Jurkat, Clone E6-1 (cell line): ENCODE results near the gene MYOCOS.
"Not testable (repeated sequence)": the region's sequence is repeated elsewhere in the genome, so short reads cannot be mapped to it uniquely, and the experiment has no call there.

Source experiments
- DNase-seq: peaks from one replicate; pipeline ENCODE4 v3.0.0-alpha.2; 2011; ENCODE audit warnings: low read depth, low spot score
- H3K4me3 ChIP-seq: 2 replicates; pipeline ENCODE4 v1.5.1; 2011; ENCODE audit warnings: mild to moderate bottlenecking, low read length, control low read depth, moderate library complexity

The MYOCOS gene

DNA sequence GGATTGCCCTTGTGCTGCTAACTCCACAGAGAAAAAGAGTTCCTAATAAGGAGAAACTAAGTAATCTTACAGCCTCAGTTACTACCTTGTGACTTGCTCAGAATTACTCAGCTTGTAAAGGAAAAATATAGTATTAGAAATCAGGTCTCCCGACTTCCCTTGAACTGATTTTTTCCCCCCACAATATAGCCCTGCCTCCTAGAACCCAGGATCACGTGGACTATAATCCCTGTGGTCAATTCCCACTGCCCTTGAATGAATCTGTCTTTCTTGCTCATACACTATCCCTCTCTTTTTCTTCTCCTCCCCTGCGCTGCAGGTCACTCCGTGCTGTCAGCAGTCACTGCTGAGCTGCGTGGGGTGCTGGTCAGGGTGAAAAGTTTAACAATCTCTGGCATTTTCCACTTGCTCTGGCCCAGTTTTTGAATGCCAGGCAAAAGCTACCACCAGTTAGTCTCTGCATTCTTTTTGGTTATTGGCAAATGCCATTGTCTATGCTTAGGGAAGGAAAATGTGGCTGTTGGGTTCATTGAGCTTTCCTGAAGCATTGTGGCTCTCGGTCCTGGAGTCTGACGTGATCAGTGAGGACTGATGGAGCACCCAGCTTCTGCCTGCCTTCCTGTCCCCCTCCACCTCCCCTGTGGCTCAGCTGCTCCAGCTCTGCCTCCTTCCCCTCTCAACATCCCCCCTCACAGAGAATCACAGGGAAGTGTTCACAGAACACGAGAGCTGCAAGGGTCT lies 32.3 kb downstream of the MYOCOS start:
- DNase-seq: no peak
- no peak overlapping the region for H3K4me3 ChIP-seq

DNA sequence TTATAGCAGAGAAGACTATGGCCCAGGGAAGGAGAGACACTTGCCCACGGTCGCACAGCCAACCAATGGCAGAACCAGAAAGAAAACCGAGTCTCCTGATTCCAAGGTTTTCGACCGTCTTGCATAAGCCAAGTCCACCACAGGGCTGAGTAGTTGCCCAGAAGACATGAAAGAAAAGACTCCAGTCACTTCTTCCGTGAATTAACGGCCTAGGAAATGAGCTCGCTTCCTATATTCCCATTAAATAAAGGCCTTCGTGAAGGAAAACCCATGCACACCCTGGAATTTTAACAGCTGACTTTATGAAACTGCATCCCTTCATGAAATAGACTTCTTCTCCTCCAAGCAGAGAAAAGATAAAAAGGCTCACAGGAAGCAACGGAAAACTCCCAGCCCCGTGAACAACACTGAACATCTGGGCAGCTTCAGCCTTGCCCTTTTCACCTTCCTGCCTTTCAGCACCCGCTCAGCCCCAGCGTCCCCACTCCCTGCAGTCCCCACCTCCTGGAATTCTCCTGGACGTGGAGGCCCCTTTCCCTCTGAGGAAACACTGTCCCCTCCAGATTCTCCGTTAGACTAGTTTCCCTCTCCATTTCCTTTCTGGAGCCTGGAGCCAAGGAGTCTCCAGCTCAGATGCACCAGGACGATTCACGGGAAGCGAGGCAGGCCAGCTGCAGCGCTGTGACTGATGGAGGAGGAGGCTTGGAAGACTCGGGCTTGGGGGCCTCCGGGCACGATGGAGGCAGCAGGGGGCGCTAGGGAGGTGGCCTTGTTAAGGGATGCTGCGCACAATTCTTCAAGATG lies 33.1 kb downstream of the MYOCOS start:
- peak; percentile 27 for DNase-seq

DNA sequence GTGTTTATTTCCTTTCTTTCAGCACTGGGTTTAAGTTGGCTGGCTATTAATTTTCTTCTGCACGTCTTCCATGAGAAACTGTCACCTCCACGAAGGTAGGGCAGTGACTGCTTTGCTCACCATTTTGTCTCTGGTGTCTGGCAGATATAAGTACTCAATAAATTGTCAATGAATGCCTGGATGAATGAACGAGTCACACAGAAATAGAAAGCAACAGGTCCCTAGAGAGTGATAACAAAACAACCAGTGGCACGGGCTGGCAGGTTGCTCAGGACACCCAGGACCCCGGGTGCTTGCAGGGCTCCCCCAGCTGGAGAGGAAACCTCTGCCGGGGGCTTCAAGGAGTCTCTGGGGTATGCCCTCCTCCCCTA lies 33.7 kb downstream of the MYOCOS start:
- H3K4me3 ChIP-seq: no peak overlapping the region
- no peak for DNase-seq

More for the DNA sequence above, 33.1 kb downstream of the MYOCOS start:
- H3K4me3 ChIP-seq: no peak overlapping the region

DNA sequence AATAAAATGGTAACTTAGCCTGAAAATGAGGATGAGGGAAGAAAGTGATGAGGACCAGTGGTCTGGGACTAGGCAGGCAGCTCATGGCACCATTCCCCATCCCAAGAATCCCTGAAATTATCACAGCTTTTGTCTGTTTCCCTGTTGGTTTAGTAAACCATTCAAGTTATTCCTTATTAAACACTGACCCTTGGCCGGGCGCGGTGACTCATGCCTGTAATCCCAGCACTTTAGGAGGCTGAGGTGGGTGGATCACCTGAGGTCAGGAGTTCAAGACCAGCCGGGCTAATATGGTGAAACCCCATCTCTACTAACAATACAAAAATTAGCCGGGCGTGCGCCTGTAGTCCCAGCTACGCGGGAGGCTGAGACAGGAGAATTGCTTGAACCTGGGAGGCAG lies 34.2 kb downstream of the MYOCOS start:
- DNase-seq, H3K4me3 ChIP-seq: not testable (repeated sequence)

DNA sequence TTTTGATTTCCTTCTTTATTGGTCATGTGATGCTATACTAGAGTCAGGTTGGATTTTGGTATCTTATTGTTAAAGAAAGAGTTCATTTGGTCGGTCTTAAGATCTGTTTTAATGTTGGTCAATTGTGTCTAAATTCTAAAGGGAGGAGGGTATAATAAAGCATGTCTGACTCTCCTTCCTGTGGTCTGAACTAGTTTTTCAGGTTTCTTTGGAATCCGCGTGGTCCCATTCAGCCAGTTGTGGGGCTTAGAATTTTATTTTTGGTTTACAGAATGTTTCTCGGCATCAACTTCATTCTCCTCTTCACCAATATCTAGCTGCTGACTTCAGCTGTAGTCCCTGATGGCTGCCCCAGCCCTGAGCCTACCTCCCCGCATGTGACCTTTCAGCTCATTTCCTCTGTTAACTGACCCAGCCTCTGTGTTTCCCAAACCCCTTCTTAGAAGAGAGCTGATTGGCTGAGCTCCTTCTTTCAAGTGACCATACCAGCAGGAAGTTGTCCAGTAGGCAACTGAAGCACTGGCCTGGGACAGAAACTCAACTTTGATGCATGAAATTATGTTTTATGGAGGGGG lies 39.1 kb downstream of the MYOCOS start:
- no peak overlapping the region for H3K4me3 ChIP-seq
- DNase-seq: no peak

DNA sequence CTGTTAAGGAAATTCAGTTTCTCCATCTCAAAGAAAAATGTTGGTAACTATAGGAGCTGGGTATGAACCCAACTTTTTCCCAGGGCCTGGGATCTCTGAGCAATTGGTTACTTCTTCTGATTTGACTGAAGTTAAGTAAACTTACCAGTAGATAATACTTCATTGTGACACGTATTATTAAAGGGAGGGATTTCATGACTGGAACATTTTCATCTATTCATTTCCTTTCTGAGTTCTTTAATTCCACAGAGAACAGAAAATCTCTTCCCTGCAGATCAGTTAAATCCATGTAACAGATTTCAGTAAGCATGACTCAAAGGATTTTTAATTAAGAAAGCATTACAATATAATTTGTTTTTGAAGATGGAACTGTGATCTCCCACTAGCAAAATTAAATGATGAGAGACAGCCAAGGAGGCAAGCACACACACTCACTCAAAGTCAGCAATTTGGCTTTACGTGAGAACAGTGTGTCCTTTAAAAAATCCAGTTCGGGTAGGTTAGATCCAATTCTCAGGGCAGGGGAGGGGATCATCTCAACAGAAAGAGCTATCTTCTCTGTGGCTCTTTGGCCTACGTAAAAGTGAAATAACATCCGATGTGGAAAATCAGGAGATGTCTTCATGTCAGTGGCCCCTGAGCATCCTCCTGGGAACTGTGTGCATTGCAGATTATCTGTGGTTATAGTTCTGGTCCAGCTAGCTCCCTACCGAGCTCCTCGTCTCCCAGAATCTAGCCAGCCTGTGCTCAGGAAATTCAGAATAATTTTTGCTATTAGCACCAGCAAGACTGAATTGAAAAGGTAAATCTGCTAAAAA lies 41.2 kb downstream of the MYOCOS start:
- DNase-seq: no peak
- no peak overlapping the region for H3K4me3 ChIP-seq

DNA sequence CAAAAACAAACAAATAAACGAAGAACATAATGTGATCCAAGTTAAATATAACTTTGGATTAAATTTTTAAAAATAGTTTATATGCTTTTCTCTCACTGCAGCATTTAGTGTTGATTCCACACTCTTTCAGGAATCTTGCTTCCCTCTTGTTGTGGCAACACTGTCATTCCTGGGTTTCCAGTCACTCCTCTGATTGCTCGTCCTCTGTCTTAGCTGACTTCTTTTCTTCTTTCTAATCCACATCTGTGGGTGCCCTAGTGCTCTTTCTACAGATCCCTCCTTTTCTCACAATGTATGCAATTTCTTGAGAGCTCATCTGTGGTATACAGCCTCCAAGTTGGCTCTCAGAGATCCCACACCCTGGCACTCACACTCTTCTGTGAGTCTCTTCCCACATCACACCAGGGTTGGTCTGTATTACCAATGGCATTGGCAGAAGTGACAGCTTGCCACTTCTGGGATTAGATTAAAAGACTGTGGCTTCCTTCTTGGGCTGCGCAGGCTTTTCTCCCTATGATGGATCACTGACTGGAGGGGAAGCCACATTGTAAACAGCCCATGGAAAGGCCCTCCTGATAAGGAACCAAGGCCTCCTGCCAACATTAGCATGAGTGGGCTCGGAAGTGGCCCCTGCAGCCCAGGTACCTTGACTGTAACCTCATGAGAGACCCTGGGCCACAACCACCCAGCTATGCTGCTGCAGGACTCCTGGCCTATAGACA lies 42.0 kb downstream of the MYOCOS start:
- no peak for DNase-seq
- no peak overlapping the region for H3K4me3 ChIP-seq

DNA sequence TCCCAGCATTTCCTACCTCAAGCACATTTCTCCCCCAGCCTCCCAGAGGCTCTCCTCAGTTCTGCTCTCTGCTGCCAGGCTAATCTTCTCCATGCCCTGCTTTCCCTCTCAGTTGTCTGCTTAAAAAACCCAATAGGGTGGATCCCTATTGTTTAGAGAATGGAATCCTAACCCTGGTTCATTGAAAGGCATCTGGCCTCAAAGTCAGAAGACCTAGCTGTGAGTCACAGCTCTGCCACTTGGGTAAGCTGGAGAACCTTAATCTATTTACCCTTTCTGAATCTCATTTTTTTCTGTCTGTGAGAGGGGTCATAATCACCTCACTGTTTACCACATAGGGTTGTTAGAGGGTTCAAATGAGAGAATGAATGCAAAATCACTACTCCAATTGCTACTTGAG lies 42.9 kb downstream of the MYOCOS start:
- no peak for DNase-seq
- no peak overlapping the region for H3K4me3 ChIP-seq

DNA sequence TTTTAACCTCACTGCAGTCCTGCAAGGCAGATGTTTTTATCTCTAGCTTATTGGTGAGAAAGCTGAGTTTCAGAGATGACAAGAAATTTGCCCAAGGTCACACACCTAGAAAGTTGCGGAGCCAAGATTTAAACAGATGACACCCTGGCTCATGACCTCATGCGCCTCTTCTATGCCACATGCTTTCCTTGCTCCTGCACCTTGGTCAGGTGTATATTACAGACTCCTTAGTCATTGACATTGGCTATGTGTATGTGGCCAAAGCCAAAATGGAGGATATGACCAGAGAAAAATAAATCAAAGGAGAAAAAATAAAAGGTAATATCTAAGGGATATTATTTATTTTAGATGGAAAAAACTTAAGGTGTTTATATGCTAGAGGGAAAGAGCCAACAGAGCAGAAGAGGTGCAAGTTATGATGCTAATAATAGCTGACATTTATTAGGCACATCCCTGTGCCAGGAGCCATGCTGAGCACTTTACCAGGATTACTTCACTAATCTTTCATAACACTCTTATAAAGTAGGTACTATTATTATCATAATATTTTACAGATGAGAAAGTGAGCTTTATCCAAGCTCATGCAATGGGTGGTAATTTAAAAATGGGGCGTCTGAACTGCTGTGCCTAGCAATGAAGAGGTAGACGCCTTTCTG lies 44.2 kb downstream of the MYOCOS start:
- DNase-seq: no peak
- no peak overlapping the region for H3K4me3 ChIP-seq

DNA sequence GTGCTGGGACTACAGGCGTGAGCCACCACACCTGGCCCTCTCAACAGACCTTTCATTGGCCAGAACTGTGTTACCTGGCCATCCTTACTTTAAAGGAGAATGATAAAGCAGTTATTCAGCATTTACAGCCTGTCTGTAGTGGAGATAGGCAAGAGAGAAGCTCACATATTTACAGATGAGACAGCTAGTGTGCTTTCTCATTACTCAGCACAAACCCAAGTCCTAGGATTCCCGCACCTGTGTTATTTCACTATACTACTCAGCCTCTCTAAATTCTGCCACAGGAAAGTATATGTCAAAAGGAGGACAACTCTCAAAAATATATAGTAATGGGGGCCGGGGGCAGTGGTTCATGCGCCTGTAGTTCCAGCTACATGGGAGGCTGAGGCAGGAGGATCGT lies 46.3 kb downstream of the MYOCOS start:
- H3K4me3 ChIP-seq: no peak overlapping the region
- no peak for DNase-seq

DNA sequence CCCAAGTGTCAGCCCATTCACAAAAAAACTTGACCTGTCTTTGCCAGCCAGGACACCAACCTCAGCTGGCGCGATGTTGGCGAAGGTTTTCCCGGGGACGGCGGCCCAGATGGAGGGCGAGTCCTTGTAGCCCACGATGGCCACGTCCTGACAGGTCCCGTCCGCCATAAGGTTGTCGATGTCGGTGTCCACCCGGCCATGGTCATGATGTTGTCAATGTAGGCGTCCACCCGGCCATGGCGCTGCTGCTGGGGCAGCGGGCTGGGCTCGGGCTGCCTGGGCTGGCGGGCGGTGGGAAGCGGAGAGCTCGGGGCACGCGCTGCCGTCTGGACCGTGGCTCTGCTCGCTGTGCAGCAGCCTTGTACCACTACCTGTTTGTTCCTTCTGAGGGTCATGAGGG lies 48.7 kb downstream of the MYOCOS start:
- no peak for DNase-seq
- H3K4me3 ChIP-seq: no peak overlapping the region

DNA sequence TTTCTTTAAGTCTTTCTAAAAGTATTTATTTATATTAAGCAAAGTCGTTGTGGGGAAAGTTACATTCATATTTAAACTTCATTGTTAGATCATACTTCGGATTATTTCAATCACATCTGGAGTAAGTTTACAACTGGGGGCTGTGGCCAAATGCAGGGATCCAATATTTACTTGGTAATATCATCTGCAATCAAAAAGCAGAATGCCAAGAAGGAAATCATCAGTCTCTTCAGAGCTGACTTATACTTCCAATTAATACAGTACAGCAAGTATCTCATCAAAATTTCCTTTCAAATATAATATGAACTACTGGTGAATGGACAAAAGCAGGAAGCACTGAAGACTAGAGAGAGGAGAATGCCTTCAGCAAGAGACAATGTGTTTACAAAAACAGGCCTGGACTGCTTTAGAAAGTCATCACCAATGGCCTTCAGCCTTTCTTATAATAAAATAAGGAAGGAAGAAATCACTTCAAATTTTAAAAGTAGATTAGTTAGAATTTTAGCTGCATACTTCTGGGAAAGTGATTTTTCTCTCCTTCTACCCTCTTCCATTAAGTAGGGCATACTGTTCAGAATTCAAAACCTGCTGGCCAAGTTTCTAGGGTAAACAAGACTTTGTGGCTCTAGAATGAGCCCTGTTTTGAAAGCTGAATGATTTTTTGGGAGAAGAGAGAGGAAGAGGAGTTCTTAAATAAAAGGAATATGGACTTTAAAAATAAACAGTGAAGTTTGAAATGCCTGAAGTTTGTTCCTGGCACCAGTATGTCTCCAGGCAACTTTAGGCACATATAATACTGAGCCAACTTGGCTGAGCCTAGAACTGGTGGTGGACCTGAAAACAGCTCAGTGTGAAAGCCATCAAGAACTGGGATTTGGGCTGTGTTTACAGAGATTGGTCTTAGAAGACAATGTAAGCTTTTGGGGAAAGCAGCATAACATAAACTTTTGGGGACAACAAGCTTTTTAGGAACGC lies 52.7 kb downstream of the MYOCOS start:
- H3K4me3 ChIP-seq: no peak overlapping the region
- DNase-seq: no peak
